ENCODE results near the gene ZBED5.

The ZBED5 gene

GRCh38 chr11:10844796-10845195 lies 13.1 kb downstream of the ZBED5 start:
- no peak overlapping the region for H2BK15ac ChIP-seq (ENCODE audit: low read depth, poor library complexity, severe bottlenecking)
- no peak overlapping the region for H3K4me3 ChIP-seq (ENCODE audit: insufficient read depth in 1 of 2, low read depth in 1 of 2, low read length in 2 of 2)
- no peak overlapping the region for H2BK12ac ChIP-seq (ENCODE audit: low read length in 2 of 2)
- H3K9ac ChIP-seq (ENCODE audit: low read length), result no peak overlapping the region
- H3K4me1 ChIP-seq (ENCODE audit: control insufficient read depth, insufficient read depth, low read depth, low read length), result no peaks in the 10 kb centered on the region
- H2BK5ac ChIP-seq (ENCODE audit: low read depth, low read length, poor library complexity, severe bottlenecking), result no peak overlapping the region
- H3K4me2 ChIP-seq (ENCODE audit: low read length, poor library complexity, severe bottlenecking), result no peak overlapping the region
- no peaks in the 10 kb centered on the region for H3K36me3 ChIP-seq (ENCODE audit: control insufficient read depth in 1 of 2, insufficient read depth in 2 of 2, low read depth in 1 of 2, low read length in 2 of 2)
- H4K8ac ChIP-seq (ENCODE audit: low read length), result no peak overlapping the region
- no peak overlapping the region for H3K14ac ChIP-seq (ENCODE audit: low read length in 2 of 2)
- no peak overlapping the region for H2AFZ ChIP-seq (ENCODE audit: low read depth, low read length)
- H3K4ac ChIP-seq (ENCODE audit: low read depth in 1 of 2, low read length in 2 of 2), result no peak overlapping the region
- H3K79me1 ChIP-seq (replicated peaks; ENCODE audit: low read length, poor library complexity, severe bottlenecking), result no peaks in the 10 kb centered on the region
- H3K23ac ChIP-seq (ENCODE audit: low read length in 2 of 2), result no peak overlapping the region
- H3K27me3 ChIP-seq (ENCODE audit: control insufficient read depth in 1 of 2, insufficient read depth in 1 of 2, low read length in 2 of 2), result no peaks in the 10 kb centered on the region
- H3K18ac ChIP-seq (ENCODE audit: low read depth in 1 of 2, low read length in 2 of 2), result no peak overlapping the region
- no peak overlapping the region for H3K27ac ChIP-seq (ENCODE audit: low read length, poor library complexity, severe bottlenecking)
- DNase-seq, result no peak
- H2BK120ac ChIP-seq (ENCODE audit: low read depth, low read length), result no peak overlapping the region
- H3K9me3 ChIP-seq (ENCODE audit: control insufficient read depth, low read length), result no peaks in the 10 kb centered on the region
- no peak overlapping the region for H4K91ac ChIP-seq (ENCODE audit: low read length)
- no peak overlapping the region for H2AK5ac ChIP-seq (ENCODE audit: low read length, severe bottlenecking)

DNA sequence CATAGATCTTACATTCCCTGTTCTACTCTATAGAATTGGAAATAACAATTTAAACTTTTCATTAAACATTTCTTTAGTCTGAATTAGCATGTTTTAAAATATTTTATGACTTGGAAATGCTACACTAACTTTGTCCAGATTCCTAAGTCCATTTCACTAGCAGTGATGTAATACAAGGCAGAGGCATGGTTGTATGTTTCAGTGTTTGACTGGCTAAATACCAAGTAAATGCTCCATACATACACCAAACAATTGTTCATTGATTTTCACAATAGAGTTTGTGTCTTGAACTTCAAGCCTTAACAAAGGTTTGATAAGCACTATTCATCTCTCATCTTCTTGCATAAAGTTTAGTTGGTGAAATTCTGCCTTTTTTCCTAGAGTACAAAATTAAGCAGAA lies 13.5 kb downstream of the ZBED5 start:
- Histone ChIP-seq H2AFZ (ENCODE audit: low read depth, low read length) (no peak overlapping the region), H3K23ac (ENCODE audit: low read length in 2 of 2) (no peak overlapping the region), H2AK5ac (ENCODE audit: low read length, severe bottlenecking) (no peak overlapping the region), H3K4ac (ENCODE audit: low read depth in 1 of 2, low read length in 2 of 2) (no peak overlapping the region), H2BK12ac (ENCODE audit: low read length in 2 of 2) (no peak overlapping the region), H3K18ac (ENCODE audit: low read depth in 1 of 2, low read length in 2 of 2) (no peak overlapping the region), H3K79me1 (replicated peaks; ENCODE audit: low read length, poor library complexity, severe bottlenecking) (no peaks in the 10 kb centered on the region), H4K91ac (ENCODE audit: low read length) (no peak overlapping the region), H2BK5ac (ENCODE audit: low read depth, low read length, poor library complexity, severe bottlenecking) (no peak overlapping the region), H3K9me3 (ENCODE audit: control insufficient read depth, low read length) (no peaks in the 10 kb centered on the region), H3K9ac (ENCODE audit: low read length) (no peak overlapping the region), H3K14ac (ENCODE audit: low read length in 2 of 2) (no peak overlapping the region), H3K4me1 (ENCODE audit: control insufficient read depth, insufficient read depth, low read depth, low read length) (no peaks in the 10 kb centered on the region), H3K27me3 (ENCODE audit: control insufficient read depth in 1 of 2, insufficient read depth in 1 of 2, low read length in 2 of 2) (no peaks in the 10 kb centered on the region), H3K36me3 (ENCODE audit: control insufficient read depth in 1 of 2, insufficient read depth in 2 of 2, low read depth in 1 of 2, low read length in 2 of 2) (no peaks in the 10 kb centered on the region), H3K27ac (ENCODE audit: low read length, poor library complexity, severe bottlenecking) (no peak overlapping the region), H4K8ac (ENCODE audit: low read length) (no peak overlapping the region), H2BK15ac (ENCODE audit: low read depth, poor library complexity, severe bottlenecking) (no peak overlapping the region), H3K4me3 (ENCODE audit: insufficient read depth in 1 of 2, low read depth in 1 of 2, low read length in 2 of 2) (no peak overlapping the region), H2BK120ac (ENCODE audit: low read depth, low read length) (no peak overlapping the region), H3K4me2 (ENCODE audit: low read length, poor library complexity, severe bottlenecking) (no peak overlapping the region)
- DNase-seq, result no peak

- H3K27me3 ChIP-seq (ENCODE audit: control insufficient read depth in 1 of 2, insufficient read depth in 1 of 2, low read length in 2 of 2), result no peaks in the 10 kb centered on the region
- no peak overlapping the region for H2BK15ac ChIP-seq (ENCODE audit: low read depth, poor library complexity, severe bottlenecking)
- no peak overlapping the region for H4K8ac ChIP-seq (ENCODE audit: low read length)
- H3K18ac ChIP-seq (ENCODE audit: low read depth in 1 of 2, low read length in 2 of 2), result no peak overlapping the region
- no peaks in the 10 kb centered on the region for H3K9me3 ChIP-seq (ENCODE audit: control insufficient read depth, low read length)
- H3K4ac ChIP-seq (ENCODE audit: low read depth in 1 of 2, low read length in 2 of 2), result no peak overlapping the region
- no peak overlapping the region for H2BK5ac ChIP-seq (ENCODE audit: low read depth, low read length, poor library complexity, severe bottlenecking)
- no peak overlapping the region for H3K9ac ChIP-seq (ENCODE audit: low read length)
- H3K4me2 ChIP-seq (ENCODE audit: low read length, poor library complexity, severe bottlenecking), result no peak overlapping the region
- H3K79me1 ChIP-seq (replicated peaks; ENCODE audit: low read length, poor library complexity, severe bottlenecking), result no peaks in the 10 kb centered on the region
- H4K91ac ChIP-seq (ENCODE audit: low read length), result no peak overlapping the region
- H2BK12ac ChIP-seq (ENCODE audit: low read length in 2 of 2), result no peak overlapping the region
- no peak overlapping the region for H3K27ac ChIP-seq (ENCODE audit: low read length, poor library complexity, severe bottlenecking)
- no peak overlapping the region for H2AFZ ChIP-seq (ENCODE audit: low read depth, low read length)
- H3K4me3 ChIP-seq (ENCODE audit: insufficient read depth in 1 of 2, low read depth in 1 of 2, low read length in 2 of 2), result no peak overlapping the region
- 70% methylated on average over 3 of the region's 3 CpGs for WGBS
- no peaks in the 10 kb centered on the region for H3K36me3 ChIP-seq (ENCODE audit: control insufficient read depth in 1 of 2, insufficient read depth in 2 of 2, low read depth in 1 of 2, low read length in 2 of 2)
- DNase-seq, result no peak
- no peak overlapping the region for H3K14ac ChIP-seq (ENCODE audit: low read length in 2 of 2)
- no peaks in the 10 kb centered on the region for H3K4me1 ChIP-seq (ENCODE audit: control insufficient read depth, insufficient read depth, low read depth, low read length)
- no peak overlapping the region for H3K23ac ChIP-seq (ENCODE audit: low read length in 2 of 2)
- no peak overlapping the region for H2AK5ac ChIP-seq (ENCODE audit: low read length, severe bottlenecking)
- H2BK120ac ChIP-seq (ENCODE audit: low read depth, low read length), result no peak overlapping the region
Observed at GRCh38 chr11:10838881-10839280, 19.0 kb downstream of the ZBED5 start.

DNA sequence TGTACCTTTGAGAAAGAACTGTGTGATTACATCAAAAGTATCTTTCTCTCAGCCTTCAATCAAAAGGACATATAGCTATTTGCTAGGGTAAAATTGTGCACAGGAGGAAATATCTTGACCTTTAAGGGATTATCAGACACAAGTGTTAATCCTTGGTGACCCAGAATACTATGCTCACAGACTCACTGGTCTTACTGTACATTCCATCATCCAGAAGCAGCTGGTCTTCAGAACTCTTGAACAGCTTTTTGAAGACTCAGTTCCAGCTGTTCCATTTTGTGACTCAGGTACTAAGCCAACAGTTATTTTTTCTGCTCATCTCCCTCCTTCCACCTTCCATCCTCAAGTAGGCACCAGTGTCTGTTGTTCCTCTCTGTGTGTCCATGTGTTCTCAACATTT lies 19.8 kb downstream of the ZBED5 start:
- no peaks in the 10 kb centered on the region for H3K4me1 ChIP-seq (ENCODE audit: control insufficient read depth, insufficient read depth, low read depth, low read length)
- no peaks in the 10 kb centered on the region for H3K36me3 ChIP-seq (ENCODE audit: control insufficient read depth in 1 of 2, insufficient read depth in 2 of 2, low read depth in 1 of 2, low read length in 2 of 2)
- H2BK5ac ChIP-seq (ENCODE audit: low read depth, low read length, poor library complexity, severe bottlenecking), result no peak overlapping the region
- H4K91ac ChIP-seq (ENCODE audit: low read length), result no peak overlapping the region
- H2BK15ac ChIP-seq (ENCODE audit: low read depth, poor library complexity, severe bottlenecking), result no peak overlapping the region
- no peak overlapping the region for H3K23ac ChIP-seq (ENCODE audit: low read length in 2 of 2)
- H2AFZ ChIP-seq (ENCODE audit: low read depth, low read length), result no peak overlapping the region
- H3K14ac ChIP-seq (ENCODE audit: low read length in 2 of 2), result no peak overlapping the region
- DNase-seq, result no peak
- H3K4ac ChIP-seq (ENCODE audit: low read depth in 1 of 2, low read length in 2 of 2), result no peak overlapping the region
- H2BK120ac ChIP-seq (ENCODE audit: low read depth, low read length), result no peak overlapping the region
- H4K8ac ChIP-seq (ENCODE audit: low read length), result no peak overlapping the region
- no peak overlapping the region for H2BK12ac ChIP-seq (ENCODE audit: low read length in 2 of 2)
- no peak overlapping the region for H2AK5ac ChIP-seq (ENCODE audit: low read length, severe bottlenecking)
- H3K27ac ChIP-seq (ENCODE audit: low read length, poor library complexity, severe bottlenecking), result no peak overlapping the region
- H3K18ac ChIP-seq (ENCODE audit: low read depth in 1 of 2, low read length in 2 of 2), result no peak overlapping the region
- no peaks in the 10 kb centered on the region for H3K27me3 ChIP-seq (ENCODE audit: control insufficient read depth in 1 of 2, insufficient read depth in 1 of 2, low read length in 2 of 2)
- H3K79me1 ChIP-seq (replicated peaks; ENCODE audit: low read length, poor library complexity, severe bottlenecking), result no peaks in the 10 kb centered on the region
- no peaks in the 10 kb centered on the region for H3K9me3 ChIP-seq (ENCODE audit: control insufficient read depth, low read length)
- H3K4me3 ChIP-seq (ENCODE audit: insufficient read depth in 1 of 2, low read depth in 1 of 2, low read length in 2 of 2), result no peak overlapping the region
- H3K4me2 ChIP-seq (ENCODE audit: low read length, poor library complexity, severe bottlenecking), result no peak overlapping the region
- H3K9ac ChIP-seq (ENCODE audit: low read length), result no peak overlapping the region
